Esophagus squamous epithelium (tissue), 4 donors: ENCODE data around the gene CALU.

Experiments
- POLR2A ChIP-seq, 4 donors: fragments of 450-650 bp; IDR thresholded peaks; one replicate each; pipeline ENCODE4 v1.6.1; 2017; ENCODE audit warnings: antibody characterized with exemption in 4 of 4, mild to moderate bottlenecking in 4 of 4, moderate library complexity in 3 of 4
- TF ChIP-seq, protein P1 (sequence below), 6 experiments: fragments of 450-650 bp in 4 of 6; fragments of 200-600 bp in 2 of 6; sonication (generic) in 2 of 6; IDR thresholded peaks; one replicate each; pipeline ENCODE4 v1.5.1; 2016 to 2019; ENCODE audit warnings: antibody characterized with exemption in 6 of 6, mild to moderate bottlenecking in 4 of 6, moderate library complexity in 4 of 6

DNA sequence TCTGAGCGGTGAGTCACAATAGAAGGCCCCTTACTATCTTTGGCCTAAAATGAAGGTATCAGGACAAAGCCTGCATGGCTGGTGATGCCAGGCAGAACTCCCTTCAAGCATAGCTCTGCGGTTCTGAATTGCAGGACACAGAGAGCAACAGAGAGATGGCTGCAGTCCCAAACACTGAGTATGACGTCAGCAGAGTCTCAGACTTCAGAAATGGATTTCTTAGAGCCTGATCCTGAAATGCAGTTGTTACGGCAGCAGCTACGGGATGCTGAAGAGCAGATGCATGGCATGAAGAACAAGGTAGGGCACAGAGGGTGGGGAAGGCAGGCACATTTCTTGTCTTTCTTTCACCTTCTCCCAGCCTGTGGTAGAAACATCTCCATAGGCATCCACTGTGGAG, 66.1 kb downstream of the CALU start:
- TF ChIP-seq, protein P1, sequence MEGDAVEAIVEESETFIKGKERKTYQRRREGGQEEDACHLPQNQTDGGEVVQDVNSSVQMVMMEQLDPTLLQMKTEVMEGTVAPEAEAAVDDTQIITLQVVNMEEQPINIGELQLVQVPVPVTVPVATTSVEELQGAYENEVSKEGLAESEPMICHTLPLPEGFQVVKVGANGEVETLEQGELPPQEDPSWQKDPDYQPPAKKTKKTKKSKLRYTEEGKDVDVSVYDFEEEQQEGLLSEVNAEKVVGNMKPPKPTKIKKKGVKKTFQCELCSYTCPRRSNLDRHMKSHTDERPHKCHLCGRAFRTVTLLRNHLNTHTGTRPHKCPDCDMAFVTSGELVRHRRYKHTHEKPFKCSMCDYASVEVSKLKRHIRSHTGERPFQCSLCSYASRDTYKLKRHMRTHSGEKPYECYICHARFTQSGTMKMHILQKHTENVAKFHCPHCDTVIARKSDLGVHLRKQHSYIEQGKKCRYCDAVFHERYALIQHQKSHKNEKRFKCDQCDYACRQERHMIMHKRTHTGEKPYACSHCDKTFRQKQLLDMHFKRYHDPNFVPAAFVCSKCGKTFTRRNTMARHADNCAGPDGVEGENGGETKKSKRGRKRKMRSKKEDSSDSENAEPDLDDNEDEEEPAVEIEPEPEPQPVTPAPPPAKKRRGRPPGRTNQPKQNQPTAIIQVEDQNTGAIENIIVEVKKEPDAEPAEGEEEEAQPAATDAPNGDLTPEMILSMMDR (IDR thresholded peaks at IDR 0.05) = no peak
- no peak for TF ChIP-seq POLR2A (IDR thresholded peaks at IDR 0.05)
